HG02798 (cell line): ENCODE data around the gene BCAR3.
"Not testable (repeated sequence)": the region's sequence is repeated elsewhere in the genome, so short reads cannot be mapped to it uniquely, and the experiment has no call there.

Source experiments
- ATAC-seq: cut with Tn5 transposase; IDR thresholded peaks from one replicate; pipeline ENCODE4 v1.9.1; 2021; ENCODE audit warnings: mild to moderate bottlenecking; ENCODE audit not compliant: unreplicated experiment, poor library complexity

Gene BCAR3

GRCh38 chr1:93559695-93560094 lies 121.9 kb downstream of the BCAR3 start:
- no peak for ATAC-seq

- no peak for ATAC-seq
These were observed 122.6 kb downstream of the BCAR3 start for GRCh38 chr1:93559045-93559444.

GRCh38 chr1:93556291-93556690 lies 125.3 kb downstream of the BCAR3 start:
- no peak for ATAC-seq

GRCh38 chr1:93554883-93555872 lies 126.5 kb downstream of the BCAR3 start:
- no peak for ATAC-seq

GRCh38 chr1:93553886-93554490 lies 127.6 kb downstream of the BCAR3 start:
- not testable (repeated sequence) for ATAC-seq

- ATAC-seq = no peak
These were observed 128.7 kb downstream of the BCAR3 start for GRCh38 chr1:93552741-93553455.

- ATAC-seq = no peak
These were observed 131.8 kb downstream of the BCAR3 start for GRCh38 chr1:93549811-93550210.

GRCh38 chr1:93549131-93549530 lies 132.5 kb downstream of the BCAR3 start:
- no peak for ATAC-seq

- ATAC-seq = no peak
These were observed 135.3 kb downstream of the BCAR3 start for GRCh38 chr1:93546162-93546863.

GRCh38 chr1:93542398-93542797 lies 139.2 kb downstream of the BCAR3 start:
- ATAC-seq = no peak

- no peak for ATAC-seq
These were observed 140.6 kb downstream of the BCAR3 start for GRCh38 chr1:93541045-93541444.

- no peak for ATAC-seq
These were observed 143.7 kb downstream of the BCAR3 start for GRCh38 chr1:93537924-93538323.

GRCh38 chr1:93537396-93537795 lies 144.2 kb downstream of the BCAR3 start:
- ATAC-seq = no peak

- no peak for ATAC-seq
These were observed 148.0 kb downstream of the BCAR3 start for GRCh38 chr1:93533677-93534076.

GRCh38 chr1:93532780-93533378 lies 148.8 kb downstream of the BCAR3 start:
- ATAC-seq = no peak

- no peak for ATAC-seq
These were observed 150.4 kb downstream of the BCAR3 start for GRCh38 chr1:93531193-93531592.

- ATAC-seq = no peak
These were observed 153.2 kb downstream of the BCAR3 start for GRCh38 chr1:93528412-93528811.

GRCh38 chr1:93526431-93526830 lies 155.2 kb downstream of the BCAR3 start:
- ATAC-seq = no peak

GRCh38 chr1:93525431-93525830 lies 156.2 kb downstream of the BCAR3 start:
- ATAC-seq = no peak

- ATAC-seq = no peak
These were observed 158.9 kb downstream of the BCAR3 start for GRCh38 chr1:93522721-93523120.
